Tibial nerve (tissue), 3 donors: ENCODE data around the gene ZBTB39.

ENCODE experiments used
- POLR2A ChIP-seq, 2 donors: fragments of 450-650 bp; IDR thresholded peaks; one replicate each; pipeline ENCODE4 v1.6.1; 2017; ENCODE audit warnings: antibody characterized with exemption in 2 of 2, mild to moderate bottlenecking in 2 of 2, moderate library complexity in 2 of 2
- TF ChIP-seq, protein P1 (sequence below), 5 experiments: fragments of 200-600 bp in 3 of 5; fragments of 450-650 bp in 2 of 5; sonication (generic) in 3 of 5; IDR thresholded peaks; one replicate each; pipeline ENCODE4 v1.5.1; 2016 to 2019; ENCODE audit warnings: antibody characterized with exemption in 5 of 5, mild to moderate bottlenecking in 3 of 5, moderate library complexity in 2 of 5

DNA sequence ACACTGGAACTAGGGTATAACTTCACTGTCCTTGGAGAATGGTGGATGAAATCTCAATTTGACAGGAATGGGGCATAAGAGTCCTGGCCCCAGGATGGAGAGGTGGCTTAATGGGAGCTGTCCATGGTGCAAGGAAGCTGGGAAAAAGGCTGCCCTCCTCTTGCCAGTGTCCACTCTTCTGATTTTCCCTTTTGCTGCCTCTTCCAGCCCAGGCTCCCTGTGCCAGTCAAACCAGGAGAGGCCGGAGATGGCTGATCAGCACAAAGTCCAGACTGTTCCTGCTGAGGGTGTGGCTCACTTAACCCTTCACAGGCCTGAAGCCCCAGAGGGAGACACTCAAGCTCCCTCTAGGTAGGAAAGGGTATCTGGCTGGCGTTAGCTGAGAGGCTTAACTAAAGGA, 43.5 kb upstream of the ZBTB39 start, which contains the start of gene MYO1A:
- TF ChIP-seq POLR2A (IDR thresholded peaks at IDR 0.05), result no peak
- TF ChIP-seq, protein P1, sequence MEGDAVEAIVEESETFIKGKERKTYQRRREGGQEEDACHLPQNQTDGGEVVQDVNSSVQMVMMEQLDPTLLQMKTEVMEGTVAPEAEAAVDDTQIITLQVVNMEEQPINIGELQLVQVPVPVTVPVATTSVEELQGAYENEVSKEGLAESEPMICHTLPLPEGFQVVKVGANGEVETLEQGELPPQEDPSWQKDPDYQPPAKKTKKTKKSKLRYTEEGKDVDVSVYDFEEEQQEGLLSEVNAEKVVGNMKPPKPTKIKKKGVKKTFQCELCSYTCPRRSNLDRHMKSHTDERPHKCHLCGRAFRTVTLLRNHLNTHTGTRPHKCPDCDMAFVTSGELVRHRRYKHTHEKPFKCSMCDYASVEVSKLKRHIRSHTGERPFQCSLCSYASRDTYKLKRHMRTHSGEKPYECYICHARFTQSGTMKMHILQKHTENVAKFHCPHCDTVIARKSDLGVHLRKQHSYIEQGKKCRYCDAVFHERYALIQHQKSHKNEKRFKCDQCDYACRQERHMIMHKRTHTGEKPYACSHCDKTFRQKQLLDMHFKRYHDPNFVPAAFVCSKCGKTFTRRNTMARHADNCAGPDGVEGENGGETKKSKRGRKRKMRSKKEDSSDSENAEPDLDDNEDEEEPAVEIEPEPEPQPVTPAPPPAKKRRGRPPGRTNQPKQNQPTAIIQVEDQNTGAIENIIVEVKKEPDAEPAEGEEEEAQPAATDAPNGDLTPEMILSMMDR (IDR thresholded peaks at IDR 0.05), result no peak
